Endothelial cell of umbilical vein (primary cell): ENCODE results near the gene SH3RF1. TPM values are rescaled to one million over a fixed set of nuclear protein-coding genes. Genes with fewer than 3 reads are reported as not detected.

Experiments used
- BruUV-seq: library from RNA; stranded (reverse); fragments of 400-500 nt; replicated peaks from 2 replicates; lab custom pipeline; 2021; lab: Mats Ljungman, UMichigan
- CTCF ChIA-PET: fragments of 300-600, 350-600 bp; sonication (Branson Sonifier 250); formaldehyde crosslinking; loops from one replicate; lab custom pipeline; 2021; ENCODE audit warnings: antibody characterized with exemption, inconsistent platforms; lab: Charles Lee
- POLR2A ChIA-PET: fragments of 300-600, 350-600 bp; sonication (Branson Sonifier 250); formaldehyde crosslinking; loops from one replicate; lab custom pipeline; 2021; ENCODE audit warnings: antibody characterized with exemption, inconsistent platforms; lab: Charles Lee
- DNase-seq: peaks from one replicate; pipeline ENCODE4 v3.0.0-alpha.2; 2011; ENCODE audit warnings: low read depth, low spot score
- FAIRE-seq: peaks from 2 replicates; lab custom pipeline; 2011; peaks lifted over from hg19 to GRCh38; lab: Jason Lieb, UNC
- H2AFZ ChIP-seq: 2 replicates; pipeline ENCODE4 v1.6.0; 2012; ENCODE audit warnings: low read depth, low read length, control low read depth, inconsistent platforms
- H3K27ac ChIP-seq: 2 replicates; pipeline ENCODE4 v1.5.1; 2011; ENCODE audit warnings: low read depth, mild to moderate bottlenecking, control low read depth, low read length, moderate library complexity; ENCODE audit not compliant: insufficient read depth
- H3K27me3 ChIP-seq, 2 experiments: 2 replicates each; pipeline versions ENCODE4 v1.6.0 to v1.6.1; 2011; ENCODE audit warnings: low read length in 2 of 2, mixed read lengths in 1 of 2; ENCODE audit not compliant: control insufficient read depth in 2 of 2, insufficient read depth in 2 of 2
- H3K36me3 ChIP-seq, 2 experiments: 2 replicates in 1 of 2; 3 replicates in 1 of 2; pipeline ENCODE4 v1.5.1; 2011; ENCODE audit warnings: low read length in 2 of 2, mild to moderate bottlenecking in 1 of 2, moderate library complexity in 1 of 2; ENCODE audit not compliant: control insufficient read depth in 2 of 2, insufficient read depth in 2 of 2; ENCODE audit errors: extremely low read depth in 1 of 2
- H3K4me1 ChIP-seq: 3 replicates; pipeline ENCODE4 v1.5.1; 2011; ENCODE audit warnings: mild to moderate bottlenecking, low read length; ENCODE audit not compliant: control insufficient read depth, insufficient read depth; ENCODE audit errors: extremely low read depth
- H3K4me2 ChIP-seq: 2 replicates; pipeline ENCODE4 v1.6.1; 2011; ENCODE audit warnings: low read length, control low read depth, mixed read lengths; ENCODE audit not compliant: insufficient read depth
- H3K4me3 ChIP-seq, 3 experiments: fragments of 200-600 bp in 1 of 3; sonication (generic), shearing (Covaris generic) in 1 of 3; replicated peaks in 1 of 3; 2 replicates each; pipeline ENCODE4 v1.5.1; 2011 to 2016; ENCODE audit warnings: control low read depth in 3 of 3, low read length in 3 of 3, mild to moderate bottlenecking in 2 of 3, inconsistent platforms in 1 of 3, low read depth in 1 of 3, moderate library complexity in 1 of 3; ENCODE audit not compliant: insufficient read depth in 1 of 3
- H3K79me2 ChIP-seq: 2 replicates; pipeline ENCODE4 v1.6.0; 2012; ENCODE audit warnings: low read length, inconsistent platforms; ENCODE audit not compliant: control insufficient read depth, insufficient read depth
- H3K9ac ChIP-seq: replicated peaks from 2 replicates; pipeline ENCODE3; 2011; ENCODE audit warnings: low read length, control low read depth; ENCODE audit not compliant: insufficient read depth; ENCODE audit errors: extremely low read depth
- H3K9me1 ChIP-seq: replicated peaks from 3 replicates; pipeline ENCODE4 v1.6.0; 2011; ENCODE audit warnings: mild to moderate bottlenecking, low read length; ENCODE audit not compliant: control insufficient read depth, insufficient read depth; ENCODE audit errors: extremely low read depth
- H3K9me3 ChIP-seq: replicated peaks from 2 replicates; pipeline ENCODE4 v1.5.1; 2012; ENCODE audit warnings: low read length, inconsistent platforms; ENCODE audit not compliant: control insufficient read depth, insufficient read depth
- H4K20me1 ChIP-seq: replicated peaks from 2 replicates; pipeline ENCODE3; 2011; ENCODE audit warnings: mild to moderate bottlenecking, low read length; ENCODE audit not compliant: control insufficient read depth, insufficient read depth; ENCODE audit errors: extremely low read depth
- CTCF ChIP-seq, 2 donors: IDR thresholded peaks; 1 replicate in 1 of 2; 2 replicates in 1 of 2; pipeline ENCODE4 v1.5.1; 2011; ENCODE audit warnings: low read length in 2 of 2, mild to moderate bottlenecking in 2 of 2, moderate library complexity in 2 of 2, control low read depth in 1 of 2, inconsistent platforms in 1 of 2, low read depth in 1 of 2; ENCODE audit not compliant: insufficient read depth in 1 of 2; ENCODE audit errors: extremely low read depth in 1 of 2
- EZH2 ChIP-seq: IDR thresholded peaks from 2 replicates; pipeline ENCODE4 v1.6.1; 2012; ENCODE audit warnings: borderline replicate concordance, low read depth, mild to moderate bottlenecking, moderate library complexity, low read length, inconsistent platforms; ENCODE audit not compliant: severe bottlenecking
- FOS ChIP-seq: IDR thresholded peaks from 2 replicates; pipeline ENCODE4 v1.6.1; 2011; ENCODE audit warnings: mild to moderate bottlenecking, low read length, moderate library complexity, borderline replicate concordance; ENCODE audit not compliant: insufficient read depth
- GATA2 ChIP-seq: IDR thresholded peaks from 2 replicates; pipeline ENCODE4 v1.7.0; 2011; ENCODE audit warnings: low read depth, mild to moderate bottlenecking, moderate library complexity, mixed read lengths, low read length; ENCODE audit not compliant: insufficient read length, insufficient read depth
- JUN ChIP-seq: IDR thresholded peaks from 2 replicates; pipeline ENCODE4 v1.6.1; 2011; ENCODE audit warnings: borderline replicate concordance, low read depth; ENCODE audit not compliant: insufficient read length, insufficient read depth
- MAX ChIP-seq: IDR thresholded peaks from 2 replicates; pipeline ENCODE4 v1.6.1; 2011; ENCODE audit not compliant: insufficient read depth, insufficient read length
- MYC ChIP-seq: IDR thresholded peaks from one replicate; pipeline ENCODE4 v1.6.1; 2011; ENCODE audit warnings: mild to moderate bottlenecking, low read depth, low read length
- POLR2A ChIP-seq: IDR thresholded peaks from 2 replicates; pipeline ENCODE4 v1.6.1; 2012; ENCODE audit warnings: low read depth, mild to moderate bottlenecking, control low read depth, low read length
- POLR2AphosphoS5 ChIP-seq: IDR thresholded peaks from 2 replicates; pipeline ENCODE4 v1.6.1; 2012; ENCODE audit warnings: low read depth, mild to moderate bottlenecking, control low read depth, low read length, moderate library complexity; ENCODE audit not compliant: insufficient read depth
- dilution Hi-C: fragments of 300-500 bp; cut with MboI; formaldehyde crosslinking; loops from one replicate; pipeline ENCODE4 v1.15.0; 2019; ENCODE audit warnings: low sequenced_read_pairs; ENCODE audit not compliant: extremely low pct_ligation_motif_present
- intact Hi-C: fragments of 100-400 bp; cut with micrococcal nuclease; formaldehyde crosslinking; loops from one replicate; pipeline ENCODE4 v1.10.0; 2022
- polyA plus RNA-seq, 4 experiments: library from polyadenylated mRNA; depleted of rRNA in 3 of 4; stranded (reverse) in 3 of 4; unstranded in 1 of 4; fragments of >200 nt; gene quantifications; 2 replicates each; pipeline versions ENCODE4 v1.2.1 to v1.2.3, GENCODE V29; 2011 to 2012; ENCODE audit warnings: missing spikeins in 1 of 4
- total RNA-seq: library from RNA; stranded (reverse); gene quantifications from 2 replicates; pipeline ENCODE4 v1.2.3, GENCODE V29; 2021

Gene SH3RF1
- total and polyA plus RNA-seq, 2 donors (not counting 3 experiments of a cell fraction or from before 2014, with no cell fraction given), result 16.2 to 24.9 TPM

GRCh38 chr4:169210504-169211118 lies 60.1 kb downstream of the SH3RF1 start:
- no peaks in the 10 kb centered on the region for H3K36me3 ChIP-seq
- no peak for FAIRE-seq
- H3K9me3 ChIP-seq, result no peaks in the 10 kb centered on the region
- no peaks in the 10 kb centered on the region for H3K9me1 ChIP-seq
- H4K20me1 ChIP-seq, result no peaks in the 10 kb centered on the region
- intact Hi-C loops (no loop called here), dilution Hi-C loops (no loop called here)
- no peak overlapping the region for H2AFZ ChIP-seq
- no TSS peak for BruUV-seq
- DNase-seq, result no peak
- H3K27me3 ChIP-seq, result no peaks in the 10 kb centered on the region
- H3K4me3 ChIP-seq, result no peak overlapping the region
- H3K9ac ChIP-seq, result no peak overlapping the region
- peaks cover 6% of the 10 kb centered on the region for H3K4me1 ChIP-seq
- no peak overlapping the region for H3K4me2 ChIP-seq
- peaks cover 66% of the 10 kb centered on the region for H3K79me2 ChIP-seq
- TF ChIP-seq CTCF (IDR thresholded peaks at IDR 0.05; ENCODE audit: extremely low read depth in 1 of 2, insufficient read depth in 1 of 2, low read depth in 1 of 2, low read length in 2 of 2) (no peak), POLR2AphosphoS5 (no peak), FOS (no peak), MAX (no peak), GATA2 (no peak), EZH2 (no peak), JUN (no peak), POLR2A (no peak), MYC (no peak)
- POLR2A ChIA-PET, result no interaction called here
- no peak overlapping the region for H3K27ac ChIP-seq
- CTCF ChIA-PET, result interaction anchor here (1.1 kb wide), 2 partner anchors 8 to 44 kb away, joined by 3 to 4 read pairs; no protein-coding TSS in a partner anchor
